ENCODE measurements around the gene CCNB1.

DNA sequence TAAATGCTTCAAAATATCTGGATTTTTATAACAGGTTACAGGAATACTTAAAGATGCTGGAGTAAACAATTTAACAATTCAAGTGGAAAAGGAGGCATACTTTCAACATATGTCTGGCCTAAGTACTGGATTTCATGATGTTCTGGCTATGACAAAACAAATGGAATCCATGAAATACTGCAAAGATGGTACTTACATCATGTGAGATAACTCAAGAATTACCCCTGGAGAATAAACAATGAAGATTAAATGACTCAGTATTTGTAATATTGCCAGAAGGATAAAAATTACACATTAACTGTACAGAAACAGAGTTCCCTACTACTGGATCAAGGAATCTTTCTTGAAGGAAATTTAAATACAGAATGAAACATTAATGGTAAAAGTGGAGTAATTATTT, 37.5 kb upstream of the CCNB1 start:
- TF ChIP-seq, protein P1, sequence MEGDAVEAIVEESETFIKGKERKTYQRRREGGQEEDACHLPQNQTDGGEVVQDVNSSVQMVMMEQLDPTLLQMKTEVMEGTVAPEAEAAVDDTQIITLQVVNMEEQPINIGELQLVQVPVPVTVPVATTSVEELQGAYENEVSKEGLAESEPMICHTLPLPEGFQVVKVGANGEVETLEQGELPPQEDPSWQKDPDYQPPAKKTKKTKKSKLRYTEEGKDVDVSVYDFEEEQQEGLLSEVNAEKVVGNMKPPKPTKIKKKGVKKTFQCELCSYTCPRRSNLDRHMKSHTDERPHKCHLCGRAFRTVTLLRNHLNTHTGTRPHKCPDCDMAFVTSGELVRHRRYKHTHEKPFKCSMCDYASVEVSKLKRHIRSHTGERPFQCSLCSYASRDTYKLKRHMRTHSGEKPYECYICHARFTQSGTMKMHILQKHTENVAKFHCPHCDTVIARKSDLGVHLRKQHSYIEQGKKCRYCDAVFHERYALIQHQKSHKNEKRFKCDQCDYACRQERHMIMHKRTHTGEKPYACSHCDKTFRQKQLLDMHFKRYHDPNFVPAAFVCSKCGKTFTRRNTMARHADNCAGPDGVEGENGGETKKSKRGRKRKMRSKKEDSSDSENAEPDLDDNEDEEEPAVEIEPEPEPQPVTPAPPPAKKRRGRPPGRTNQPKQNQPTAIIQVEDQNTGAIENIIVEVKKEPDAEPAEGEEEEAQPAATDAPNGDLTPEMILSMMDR (IDR thresholded peaks at IDR 0.05) = no peak
- TF ChIP-seq POLR2A (IDR thresholded peaks at IDR 0.05) (no peak), POLR2AphosphoS5 (IDR thresholded peaks at IDR 0.05) (no peak)

Data from breast epithelium (tissue), 3 donors.